NK-92 treated with Interleukin-12 subunit alpha and Interleukin-12 subunit beta, amount 100 ng/mL, for 24 hours (cell line): ENCODE results near the gene GPC5.
"Not testable (repeated sequence)": the region's sequence is repeated elsewhere in the genome, so short reads cannot be mapped to it uniquely, and the experiment has no call there.

Experiments used
- DNase-seq: peaks from one replicate; lab custom pipeline; 2025; lab: John Stamatoyannopoulos, UW

The GPC5 gene

GRCh38 chr13:91369441-91369831 lies 29.0 kb upstream of the GPC5 start:
- no peak for DNase-seq

DNA sequence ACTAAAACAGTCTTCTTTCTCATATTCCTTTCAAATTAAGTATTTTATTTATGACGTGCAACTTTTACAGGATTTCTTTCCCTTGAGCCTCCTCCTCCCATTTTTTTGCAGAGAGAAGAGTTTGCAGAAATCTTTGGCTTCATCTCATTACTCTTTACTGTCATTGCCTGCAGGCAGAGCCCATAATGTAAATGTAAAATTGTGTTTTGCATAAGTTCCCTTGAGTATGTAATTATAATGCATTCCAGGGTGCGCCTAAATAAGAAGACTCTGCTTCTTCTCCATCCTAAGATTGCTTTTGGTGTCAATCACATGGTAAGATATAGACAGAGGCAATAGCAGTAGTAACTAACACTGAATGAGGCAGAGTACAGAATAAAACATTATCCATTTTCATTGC lies 27.9 kb upstream of the GPC5 start:
- no peak for DNase-seq

GRCh38 chr13:91372911-91373310 lies 25.5 kb upstream of the GPC5 start:
- no peak for DNase-seq

- DNase-seq, result no peak
Measured at GRCh38 chr13:91375116-91375729, 23.2 kb upstream of the GPC5 start.

DNA sequence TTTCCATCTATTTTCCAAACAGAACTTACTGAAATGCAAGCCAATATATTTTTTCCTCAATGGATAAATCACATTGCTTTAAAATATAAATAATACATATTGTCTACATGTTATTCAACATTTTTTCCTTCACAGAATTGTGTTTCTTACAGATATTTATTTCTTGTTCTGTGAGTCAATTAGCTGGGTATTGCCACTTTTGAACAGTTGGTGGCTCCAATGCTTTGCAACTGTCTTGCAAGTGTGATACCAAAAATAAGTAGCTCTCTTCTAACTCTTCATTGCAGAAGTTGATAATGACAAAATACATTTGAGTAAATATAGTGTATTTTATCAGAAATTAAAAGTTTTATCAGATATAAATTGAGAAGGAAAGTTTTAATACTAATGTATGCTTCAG lies 17.1 kb upstream of the GPC5 start:
- no peak for DNase-seq

DNA sequence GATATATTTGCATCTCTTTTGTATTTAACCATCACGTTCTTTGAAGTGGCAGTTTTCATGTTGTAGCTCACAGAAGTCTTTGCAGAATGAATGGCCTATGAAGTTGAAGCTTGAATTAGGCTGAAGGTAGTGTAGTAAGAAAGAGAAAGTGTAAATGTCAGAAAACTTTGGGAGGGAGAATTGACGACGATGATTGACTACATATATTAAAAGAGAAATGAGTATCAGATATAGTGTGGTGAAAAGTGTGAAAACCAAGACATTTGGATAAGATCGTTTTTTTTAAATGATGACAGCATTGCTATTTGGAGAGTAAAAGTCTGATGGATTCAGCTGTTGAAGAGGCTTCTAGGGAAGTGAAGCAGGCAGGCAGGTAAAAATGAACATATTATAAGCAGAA lies 14.6 kb upstream of the GPC5 start:
- no peak for DNase-seq

- no peak for DNase-seq
Measured at GRCh38 chr13:91384896-91385295, 13.5 kb upstream of the GPC5 start.

DNA sequence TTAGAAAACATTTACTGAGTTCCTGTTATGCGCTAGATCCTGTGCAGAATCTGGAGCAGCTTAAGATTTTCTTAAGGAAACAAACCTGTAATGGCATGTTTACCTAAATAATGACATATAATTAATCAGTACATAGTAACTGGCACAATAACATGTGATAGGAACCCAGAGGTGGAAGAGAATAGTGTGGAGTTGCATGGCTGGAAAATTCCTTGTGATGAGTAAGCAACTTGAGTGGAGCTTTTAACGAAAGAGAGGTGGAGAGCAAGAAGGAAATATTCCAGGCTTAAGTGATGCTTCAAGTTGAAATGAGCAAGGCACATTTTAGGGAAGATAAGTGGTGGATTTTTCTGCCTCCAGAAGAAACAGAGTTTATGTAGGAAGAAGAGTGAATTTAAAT lies 9.2 kb upstream of the GPC5 start:
- no peak for DNase-seq

- DNase-seq, result no peak
Measured at GRCh38 chr13:91397595-91397994, 826 bp upstream of the GPC5 start.

- no peak for DNase-seq
Measured at GRCh38 chr13:91399189-91400062, 1.0 kb downstream of the GPC5 start.

GRCh38 chr13:91400063-91400399 lies 1.6 kb downstream of the GPC5 start:
- no peak for DNase-seq

DNA sequence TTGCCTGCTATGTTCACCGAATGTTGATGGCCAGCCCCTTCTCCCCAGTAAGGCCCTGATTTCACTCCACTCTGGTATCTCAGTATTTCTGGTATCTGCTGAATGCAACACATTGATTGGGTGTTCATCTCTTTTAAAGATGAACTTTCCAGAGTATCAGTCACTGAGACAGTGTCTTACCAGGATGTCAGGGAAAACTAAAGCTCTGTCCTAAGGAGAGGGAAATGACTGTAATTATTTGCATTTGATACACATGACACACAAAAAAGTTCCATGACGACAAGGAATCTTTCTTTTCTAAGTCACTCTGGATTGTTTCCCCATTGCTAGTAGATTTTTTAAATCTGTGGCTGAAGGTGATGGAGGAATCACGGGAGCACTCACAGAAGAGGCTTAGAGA lies 2.2 kb downstream of the GPC5 start:
- DNase-seq, result no peak

DNA sequence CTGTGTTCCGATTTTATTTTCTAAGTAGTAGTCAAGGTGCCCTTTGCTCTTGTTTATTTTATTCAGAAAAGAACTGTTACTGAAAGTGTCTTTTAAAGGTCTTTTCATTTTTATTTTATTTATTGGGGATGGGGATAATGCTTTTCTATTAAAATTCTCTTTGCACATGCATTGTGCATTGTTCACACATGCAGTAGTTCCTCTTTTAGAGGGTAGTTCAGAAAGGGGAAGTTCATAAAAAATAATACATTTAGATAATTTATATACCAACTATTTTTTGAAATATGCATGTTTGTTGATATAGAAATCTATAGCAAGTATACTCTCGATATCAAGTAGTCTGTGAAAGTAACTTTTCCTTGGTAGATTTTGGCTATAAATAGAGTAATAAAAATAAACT lies 3.5 kb downstream of the GPC5 start:
- no peak for DNase-seq

GRCh38 chr13:91405240-91405639 lies 6.8 kb downstream of the GPC5 start:
- DNase-seq, result no peak

GRCh38 chr13:91406619-91407018 lies 8.2 kb downstream of the GPC5 start:
- DNase-seq, result no peak

DNA sequence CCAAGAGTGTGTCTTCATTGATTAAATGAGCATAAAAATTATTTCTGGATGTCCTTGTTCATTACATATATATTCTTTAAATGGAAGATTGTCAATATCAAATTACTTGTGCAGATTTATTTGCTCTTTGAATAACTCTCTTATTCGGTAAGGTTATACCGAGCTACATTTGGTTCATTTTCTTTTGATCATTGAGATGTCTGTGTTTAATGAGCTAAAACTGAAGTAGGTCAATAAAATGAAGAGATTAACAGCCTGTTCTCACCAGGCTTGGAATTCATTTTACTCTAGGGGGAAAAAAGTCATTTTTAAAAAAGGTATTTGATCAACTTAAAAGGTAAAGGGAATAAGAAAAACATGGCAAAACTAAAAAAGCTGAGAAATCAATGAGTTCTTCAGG lies 10.6 kb downstream of the GPC5 start:
- DNase-seq, result no peak

DNA sequence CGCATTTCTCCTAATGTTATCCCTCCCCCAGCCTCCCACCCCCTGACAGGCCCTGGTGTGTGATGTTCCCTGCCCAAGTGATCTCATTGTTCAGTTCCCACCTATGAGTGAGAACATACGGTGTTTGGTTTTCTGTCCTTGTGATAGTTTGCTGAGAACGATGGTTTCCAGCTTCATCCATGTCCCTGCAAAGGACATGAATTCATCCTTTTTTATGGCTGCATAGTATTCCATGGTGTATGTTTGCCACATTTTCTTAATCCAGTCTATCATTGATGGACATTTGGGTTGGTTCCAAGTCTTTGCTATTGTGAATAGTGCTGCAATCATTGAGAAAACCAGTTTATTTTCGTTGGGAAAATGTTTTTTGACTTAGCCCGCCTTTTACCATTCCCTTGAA lies 18.2 kb downstream of the GPC5 start:
- DNase-seq, result not testable (repeated sequence)

GRCh38 chr13:91417660-91418325 lies 19.4 kb downstream of the GPC5 start:
- DNase-seq, result no peak

- no peak for DNase-seq
Measured at GRCh38 chr13:91426913-91427312, 28.5 kb downstream of the GPC5 start.

DNA sequence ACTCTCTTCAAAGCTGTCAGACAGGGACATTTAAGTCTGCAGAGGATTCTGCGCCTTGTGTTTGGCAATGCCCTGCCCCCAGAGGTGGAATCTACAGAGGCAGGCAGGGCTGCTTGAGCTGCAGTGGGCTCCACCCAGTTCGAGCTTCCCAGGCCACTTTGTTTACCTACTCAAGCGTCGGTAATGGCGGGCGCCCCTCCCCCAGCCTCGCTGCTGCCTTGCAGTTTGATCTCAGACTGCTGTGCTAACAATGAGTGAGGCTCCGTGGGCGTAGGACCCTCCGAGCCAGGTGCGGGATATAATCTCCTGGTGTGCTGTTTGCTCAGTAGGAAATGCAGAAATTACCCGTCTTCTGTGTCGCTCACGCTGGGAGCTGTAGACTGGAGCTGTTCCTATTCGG lies 40.3 kb downstream of the GPC5 start:
- DNase-seq, result not testable (repeated sequence)

DNA sequence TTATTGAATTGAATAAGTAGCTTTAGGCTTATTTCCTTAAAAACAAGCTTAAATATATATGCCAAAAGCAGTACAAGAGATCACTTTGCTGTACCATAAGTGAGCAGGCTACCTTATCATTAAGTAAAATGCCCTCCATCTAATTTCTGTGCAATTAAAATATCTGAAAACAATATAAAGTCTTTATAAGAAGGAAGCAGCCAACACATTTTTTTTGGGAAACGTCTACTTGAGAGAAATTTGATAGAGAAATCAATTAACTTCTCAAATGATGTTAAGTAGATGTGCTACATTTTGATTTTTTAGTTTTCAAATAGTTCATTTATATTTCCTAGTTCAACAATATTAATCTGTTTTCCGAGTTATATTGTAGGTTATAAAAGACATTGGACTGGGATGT lies 52.5 kb downstream of the GPC5 start:
- no peak for DNase-seq

GRCh38 chr13:91454666-91455065 lies 56.2 kb downstream of the GPC5 start:
- DNase-seq, result no peak

DNA sequence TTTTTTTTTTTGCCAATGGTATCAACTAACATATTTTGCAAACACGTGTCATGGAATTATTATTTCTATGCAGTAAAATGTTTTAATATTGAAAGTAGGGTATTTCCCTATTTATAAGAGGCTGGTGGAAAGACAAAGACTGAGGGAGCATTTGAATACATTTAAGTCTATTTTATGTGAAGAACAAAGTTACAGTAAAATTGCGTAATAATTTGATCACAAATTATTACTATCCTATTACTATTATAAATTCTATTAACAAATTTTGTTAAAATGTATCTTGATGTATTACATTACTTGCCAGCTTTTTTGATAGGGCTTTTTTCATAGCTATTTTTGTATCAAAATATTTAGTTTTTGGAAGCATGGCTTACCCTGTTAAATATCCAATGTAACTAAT lies 58.4 kb downstream of the GPC5 start:
- no peak for DNase-seq
